RWPE2 (cell line): ENCODE measurements around the gene NCOA6.
"Not testable (repeated sequence)": the region's sequence is repeated elsewhere in the genome, so short reads cannot be mapped to it uniquely, and the experiment has no call there.

ENCODE experiments used
- ATAC-seq: fragments of 200-7000 bp; cut with Tn5 transposase; 3 replicates; pipeline ENCODE4 v1.9.1; 2021; ENCODE audit warnings: low read depth
- DNase-seq: peaks from one replicate; pipeline ENCODE4 v3.0.0-alpha.2; 2020; ENCODE audit warnings: low spot score
- H3K27ac ChIP-seq: fragments of 450-650 bp; 2 replicates; pipeline ENCODE4 v1.5.1; 2017; ENCODE audit warnings: mild to moderate bottlenecking; ENCODE audit not compliant: poor library complexity, severe bottlenecking
- H3K27me3 ChIP-seq: fragments of 250-450 bp; sonication (Bioruptor Pico); 2 replicates; pipeline ENCODE4 v1.5.1; 2021; ENCODE audit warnings: mild to moderate bottlenecking, moderate library complexity; ENCODE audit not compliant: insufficient read depth, poor library complexity, severe bottlenecking
- H3K36me3 ChIP-seq: fragments of 250-450 bp; sonication (Bioruptor Pico); 2 replicates; pipeline ENCODE4 v1.5.1; 2020; ENCODE audit warnings: low read depth, mild to moderate bottlenecking, moderate library complexity
- H3K4me1 ChIP-seq: fragments of 250-450 bp; sonication (Bioruptor Pico); 2 replicates; pipeline ENCODE4 v1.5.1; 2021; ENCODE audit warnings: mild to moderate bottlenecking, moderate library complexity; ENCODE audit not compliant: insufficient read depth, poor library complexity, severe bottlenecking
- H3K4me3 ChIP-seq: fragments of 250-450 bp; sonication (Bioruptor Pico); 2 replicates; pipeline ENCODE4 v1.5.1; 2021; ENCODE audit warnings: mild to moderate bottlenecking, moderate library complexity; ENCODE audit not compliant: severe bottlenecking
- H3K9me3 ChIP-seq: fragments of 250-450 bp; sonication (Bioruptor Pico); 2 replicates; pipeline ENCODE4 v1.5.1; 2021; ENCODE audit warnings: mild to moderate bottlenecking, moderate library complexity; ENCODE audit not compliant: severe bottlenecking
- CTCF ChIP-seq: fragments of 450-650 bp; IDR thresholded peaks from one replicate; pipeline ENCODE4 v1.5.1; 2017; ENCODE audit warnings: mild to moderate bottlenecking, moderate library complexity; ENCODE audit not compliant: poor library complexity, severe bottlenecking

The NCOA6 gene

GRCh38 chr20:34820805-34821578 lies 4.5 kb downstream of the NCOA6 start:
- TF ChIP-seq CTCF = no peak
- Histone ChIP-seq H3K27me3 (no peaks in the 10 kb centered on the region), H3K27ac (no peak overlapping the region), H3K4me3 (no peak overlapping the region), H3K36me3 (peaks cover 36% of the 10 kb centered on the region), H3K4me1 (peaks cover 27% of the 10 kb centered on the region), H3K9me3 (no peaks in the 10 kb centered on the region)
- ATAC-seq (no peak), DNase-seq (no peak)

GRCh38 chr20:34817801-34818200 lies 7.7 kb downstream of the NCOA6 start:
- peaks cover 13% of the 10 kb centered on the region for H3K4me1 ChIP-seq
- TF ChIP-seq CTCF = no peak
- no peak for DNase-seq
- no peak overlapping the region for H3K27ac ChIP-seq
- no peaks in the 10 kb centered on the region for H3K9me3 ChIP-seq
- no peak for ATAC-seq
- H3K27me3 ChIP-seq = no peaks in the 10 kb centered on the region
- H3K4me3 ChIP-seq = no peak overlapping the region
- H3K36me3 ChIP-seq = peaks cover 33% of the 10 kb centered on the region

GRCh38 chr20:34817072-34817471 lies 8.4 kb downstream of the NCOA6 start:
- TF ChIP-seq CTCF = no peak

GRCh38 chr20:34815636-34816035 lies 9.8 kb downstream of the NCOA6 start:
- ATAC-seq (no peak), DNase-seq (no peak)
- no peaks in the 10 kb centered on the region for H3K9me3 ChIP-seq
- no peak overlapping the region for H3K4me3 ChIP-seq
- no peaks in the 10 kb centered on the region for H3K27me3 ChIP-seq
- H3K36me3 ChIP-seq = peaks cover 28% of the 10 kb centered on the region
- peaks cover 2% of the 10 kb centered on the region for H3K4me1 ChIP-seq
- TF ChIP-seq CTCF = no peak
- no peak overlapping the region for H3K27ac ChIP-seq

More at GRCh38 chr20:34817072-34817471, 8.4 kb downstream of the NCOA6 start:
- Histone ChIP-seq H3K27me3 (no peaks in the 10 kb centered on the region), H3K4me1 (peaks cover 6% of the 10 kb centered on the region), H3K27ac (no peak overlapping the region), H3K9me3 (no peaks in the 10 kb centered on the region), H3K4me3 (no peak overlapping the region), H3K36me3 (peaks cover 28% of the 10 kb centered on the region)
- DNase-seq (no peak), ATAC-seq (no peak)

- no peak for DNase-seq
- no peak for TF ChIP-seq CTCF
- Histone ChIP-seq H3K9me3 (no peaks in the 10 kb centered on the region), H3K4me1 (no peaks in the 10 kb centered on the region), H3K4me3 (no peak overlapping the region), H3K36me3 (peaks cover 20% of the 10 kb centered on the region), H3K27me3 (no peaks in the 10 kb centered on the region), H3K27ac (no peak overlapping the region)
- ATAC-seq = no peak
Measured at GRCh38 chr20:34808583-34808982, 16.9 kb downstream of the NCOA6 start.

- H3K27ac ChIP-seq, DNase-seq, ATAC-seq, H3K4me1 ChIP-seq, H3K27me3 ChIP-seq, H3K4me3 ChIP-seq, H3K9me3 ChIP-seq: not testable (repeated sequence)
- peaks cover 21% of the 10 kb centered on the region for H3K36me3 ChIP-seq
Measured at GRCh38 chr20:34807944-34808465, 17.4 kb downstream of the NCOA6 start.
